ENCODE results near the gene POMP.

GRCh38 chr13:28716511-28716910 lies 57.6 kb downstream of the POMP start:
- TF ChIP-seq ZNF274 (IDR thresholded peaks at IDR 0.05; ENCODE audit: low read depth, low read length) (no peak), SUZ12 (IDR thresholded peaks at IDR 0.05; ENCODE audit: extremely low read depth, insufficient read depth, insufficient read length) (no peak), YY1 (IDR thresholded peaks at IDR 0.05; ENCODE audit: insufficient read depth, insufficient read length) (no peak)
